Endothelial cell of umbilical vein (primary cell): ENCODE measurements around the gene EPYC. TPM values are rescaled to one million over a fixed set of nuclear protein-coding genes. Genes with fewer than 3 reads are reported as not detected.

Source experiments
- BruUV-seq: library from RNA; stranded (reverse); fragments of 400-500 nt; replicated peaks from 2 replicates; lab custom pipeline; 2021; lab: Mats Ljungman, UMichigan
- CTCF ChIA-PET: fragments of 300-600, 350-600 bp; sonication (Branson Sonifier 250); formaldehyde crosslinking; loops from one replicate; lab custom pipeline; 2021; ENCODE audit warnings: antibody characterized with exemption, inconsistent platforms; lab: Charles Lee
- POLR2A ChIA-PET: fragments of 300-600, 350-600 bp; sonication (Branson Sonifier 250); formaldehyde crosslinking; loops from one replicate; lab custom pipeline; 2021; ENCODE audit warnings: antibody characterized with exemption, inconsistent platforms; lab: Charles Lee
- DNase-seq: peaks from one replicate; pipeline ENCODE4 v3.0.0-alpha.2; 2011; ENCODE audit warnings: low read depth, low spot score
- FAIRE-seq: peaks from 2 replicates; lab custom pipeline; 2011; peaks lifted over from hg19 to GRCh38; lab: Jason Lieb, UNC
- H2AFZ ChIP-seq: 2 replicates; pipeline ENCODE4 v1.6.0; 2012; ENCODE audit warnings: low read depth, low read length, control low read depth, inconsistent platforms
- H3K27ac ChIP-seq: 2 replicates; pipeline ENCODE4 v1.5.1; 2011; ENCODE audit warnings: low read depth, mild to moderate bottlenecking, control low read depth, low read length, moderate library complexity; ENCODE audit not compliant: insufficient read depth
- H3K27me3 ChIP-seq, 2 experiments: 2 replicates each; pipeline versions ENCODE4 v1.6.0 to v1.6.1; 2011; ENCODE audit warnings: low read length in 2 of 2, mixed read lengths in 1 of 2; ENCODE audit not compliant: control insufficient read depth in 2 of 2, insufficient read depth in 2 of 2
- H3K36me3 ChIP-seq, 2 experiments: 2 replicates in 1 of 2; 3 replicates in 1 of 2; pipeline ENCODE4 v1.5.1; 2011; ENCODE audit warnings: low read length in 2 of 2, mild to moderate bottlenecking in 1 of 2, moderate library complexity in 1 of 2; ENCODE audit not compliant: control insufficient read depth in 2 of 2, insufficient read depth in 2 of 2; ENCODE audit errors: extremely low read depth in 1 of 2
- H3K4me1 ChIP-seq: 3 replicates; pipeline ENCODE4 v1.5.1; 2011; ENCODE audit warnings: mild to moderate bottlenecking, low read length; ENCODE audit not compliant: control insufficient read depth, insufficient read depth; ENCODE audit errors: extremely low read depth
- H3K4me2 ChIP-seq: 2 replicates; pipeline ENCODE4 v1.6.1; 2011; ENCODE audit warnings: low read length, control low read depth, mixed read lengths; ENCODE audit not compliant: insufficient read depth
- H3K4me3 ChIP-seq, 3 experiments: fragments of 200-600 bp in 1 of 3; sonication (generic), shearing (Covaris generic) in 1 of 3; replicated peaks in 1 of 3; 2 replicates each; pipeline ENCODE4 v1.5.1; 2011 to 2016; ENCODE audit warnings: control low read depth in 3 of 3, low read length in 3 of 3, mild to moderate bottlenecking in 2 of 3, inconsistent platforms in 1 of 3, low read depth in 1 of 3, moderate library complexity in 1 of 3; ENCODE audit not compliant: insufficient read depth in 1 of 3
- H3K79me2 ChIP-seq: 2 replicates; pipeline ENCODE4 v1.6.0; 2012; ENCODE audit warnings: low read length, inconsistent platforms; ENCODE audit not compliant: control insufficient read depth, insufficient read depth
- H3K9ac ChIP-seq: replicated peaks from 2 replicates; pipeline ENCODE3; 2011; ENCODE audit warnings: low read length, control low read depth; ENCODE audit not compliant: insufficient read depth; ENCODE audit errors: extremely low read depth
- H3K9me1 ChIP-seq: replicated peaks from 3 replicates; pipeline ENCODE4 v1.6.0; 2011; ENCODE audit warnings: mild to moderate bottlenecking, low read length; ENCODE audit not compliant: control insufficient read depth, insufficient read depth; ENCODE audit errors: extremely low read depth
- H3K9me3 ChIP-seq: replicated peaks from 2 replicates; pipeline ENCODE4 v1.5.1; 2012; ENCODE audit warnings: low read length, inconsistent platforms; ENCODE audit not compliant: control insufficient read depth, insufficient read depth
- H4K20me1 ChIP-seq: replicated peaks from 2 replicates; pipeline ENCODE3; 2011; ENCODE audit warnings: mild to moderate bottlenecking, low read length; ENCODE audit not compliant: control insufficient read depth, insufficient read depth; ENCODE audit errors: extremely low read depth
- CTCF ChIP-seq, 2 donors: IDR thresholded peaks; 1 replicate in 1 of 2; 2 replicates in 1 of 2; pipeline ENCODE4 v1.5.1; 2011; ENCODE audit warnings: low read length in 2 of 2, mild to moderate bottlenecking in 2 of 2, moderate library complexity in 2 of 2, control low read depth in 1 of 2, inconsistent platforms in 1 of 2, low read depth in 1 of 2; ENCODE audit not compliant: insufficient read depth in 1 of 2; ENCODE audit errors: extremely low read depth in 1 of 2
- EZH2 ChIP-seq: IDR thresholded peaks from 2 replicates; pipeline ENCODE4 v1.6.1; 2012; ENCODE audit warnings: borderline replicate concordance, low read depth, mild to moderate bottlenecking, moderate library complexity, low read length, inconsistent platforms; ENCODE audit not compliant: severe bottlenecking
- FOS ChIP-seq: IDR thresholded peaks from 2 replicates; pipeline ENCODE4 v1.6.1; 2011; ENCODE audit warnings: mild to moderate bottlenecking, low read length, moderate library complexity, borderline replicate concordance; ENCODE audit not compliant: insufficient read depth
- GATA2 ChIP-seq: IDR thresholded peaks from 2 replicates; pipeline ENCODE4 v1.7.0; 2011; ENCODE audit warnings: low read depth, mild to moderate bottlenecking, moderate library complexity, mixed read lengths, low read length; ENCODE audit not compliant: insufficient read length, insufficient read depth
- JUN ChIP-seq: IDR thresholded peaks from 2 replicates; pipeline ENCODE4 v1.6.1; 2011; ENCODE audit warnings: borderline replicate concordance, low read depth; ENCODE audit not compliant: insufficient read length, insufficient read depth
- MAX ChIP-seq: IDR thresholded peaks from 2 replicates; pipeline ENCODE4 v1.6.1; 2011; ENCODE audit not compliant: insufficient read depth, insufficient read length
- MYC ChIP-seq: IDR thresholded peaks from one replicate; pipeline ENCODE4 v1.6.1; 2011; ENCODE audit warnings: mild to moderate bottlenecking, low read depth, low read length
- POLR2A ChIP-seq: IDR thresholded peaks from 2 replicates; pipeline ENCODE4 v1.6.1; 2012; ENCODE audit warnings: low read depth, mild to moderate bottlenecking, control low read depth, low read length
- POLR2AphosphoS5 ChIP-seq: IDR thresholded peaks from 2 replicates; pipeline ENCODE4 v1.6.1; 2012; ENCODE audit warnings: low read depth, mild to moderate bottlenecking, control low read depth, low read length, moderate library complexity; ENCODE audit not compliant: insufficient read depth
- dilution Hi-C: fragments of 300-500 bp; cut with MboI; formaldehyde crosslinking; loops from one replicate; pipeline ENCODE4 v1.15.0; 2019; ENCODE audit warnings: low sequenced_read_pairs; ENCODE audit not compliant: extremely low pct_ligation_motif_present
- intact Hi-C: fragments of 100-400 bp; cut with micrococcal nuclease; formaldehyde crosslinking; loops from one replicate; pipeline ENCODE4 v1.10.0; 2022
- polyA plus RNA-seq, 4 experiments: library from polyadenylated mRNA; depleted of rRNA in 3 of 4; stranded (reverse) in 3 of 4; unstranded in 1 of 4; fragments of >200 nt; gene quantifications; 2 replicates each; pipeline versions ENCODE4 v1.2.1 to v1.2.3, GENCODE V29; 2011 to 2012; ENCODE audit warnings: missing spikeins in 1 of 4
- total RNA-seq: library from RNA; stranded (reverse); gene quantifications from 2 replicates; pipeline ENCODE4 v1.2.3, GENCODE V29; 2021

Gene EPYC
- total and polyA plus RNA-seq, 2 donors (not counting 3 experiments of a cell fraction or from before 2014, with no cell fraction given) = not detected

GRCh38 chr12:90922145-90922627 lies 82.6 kb downstream of the EPYC start:
- H3K79me2 ChIP-seq = no peaks in the 10 kb centered on the region
- H3K4me1 ChIP-seq = peaks cover 10% of the 10 kb centered on the region
- H3K27me3 ChIP-seq = no peaks in the 10 kb centered on the region
- DNase-seq = peak; percentile 77
- peak overlapping the region; percentile 9 for H3K9ac ChIP-seq
- POLR2A ChIA-PET = no interaction called here
- CTCF ChIA-PET = interaction anchor here (0.7 to 3.7 kb wide), 9 partner anchors 11 to 1379 kb away, joined by 3 to 14 read pairs (median 4); no protein-coding TSS in a partner anchor
- H4K20me1 ChIP-seq = no peaks in the 10 kb centered on the region
- no TSS peak for BruUV-seq
- dilution Hi-C loops (no loop called here), intact Hi-C loops (no loop called here)
- peak overlapping the region; percentile 76 for H3K27ac ChIP-seq
- H3K9me1 ChIP-seq = peaks cover 2% of the 10 kb centered on the region
- H3K9me3 ChIP-seq = no peaks in the 10 kb centered on the region
- peak overlapping the region; percentile 20 for H2AFZ ChIP-seq
- no peak for TF ChIP-seq GATA2
- TF ChIP-seq POLR2A = no peak
- no peak for TF ChIP-seq POLR2AphosphoS5
- TF ChIP-seq FOS = peak; percentile 79
- no peak for TF ChIP-seq EZH2
- peak; percentile 81 for TF ChIP-seq JUN
- no peaks in the 10 kb centered on the region for H3K36me3 ChIP-seq
- H3K4me3 ChIP-seq = no peak overlapping the region
- FAIRE-seq = no peak
- peak overlapping the region; percentile 34 for H3K4me2 ChIP-seq

GRCh38 chr12:90921536-90921935 lies 83.2 kb downstream of the EPYC start:
- H3K4me2 ChIP-seq = peak overlapping the region; percentile 34
- FAIRE-seq = no peak

More at GRCh38 chr12:90921536-90921935, 83.2 kb downstream of the EPYC start:
- TSS peak; percentile 98 for BruUV-seq
- Histone ChIP-seq H3K4me3 (no peak overlapping the region), H3K36me3 (no peaks in the 10 kb centered on the region), H3K79me2 (no peaks in the 10 kb centered on the region), H3K9me3 (no peaks in the 10 kb centered on the region), H3K27me3 (no peaks in the 10 kb centered on the region), H2AFZ (no peak overlapping the region), H3K9ac (peak overlapping the region; percentile 8), H4K20me1 (no peaks in the 10 kb centered on the region), H3K27ac (peak overlapping the region; percentile 76), H3K4me1 (peaks cover 10% of the 10 kb centered on the region), H3K9me1 (peaks cover 2% of the 10 kb centered on the region)
- CTCF ChIA-PET = interaction anchor here (0.7 to 3.7 kb wide), 8 partner anchors 10 to 1379 kb away, joined by 3 to 14 read pairs (median 4); no protein-coding TSS in a partner anchor
- POLR2A ChIA-PET = no interaction called here
- no peak for DNase-seq
- TF ChIP-seq CTCF (IDR thresholded peaks at IDR 0.05; ENCODE audit: extremely low read depth in 1 of 2, insufficient read depth in 1 of 2, low read depth in 1 of 2, low read length in 2 of 2) (no peak), POLR2AphosphoS5 (no peak), FOS (no peak), EZH2 (no peak), MAX (no peak), GATA2 (no peak), POLR2A (no peak), MYC (no peak), JUN (no peak)
- intact Hi-C loops (no loop called here), dilution Hi-C loops (no loop called here)
